ENCODE measurements around the gene TACR1.

The TACR1 gene

DNA sequence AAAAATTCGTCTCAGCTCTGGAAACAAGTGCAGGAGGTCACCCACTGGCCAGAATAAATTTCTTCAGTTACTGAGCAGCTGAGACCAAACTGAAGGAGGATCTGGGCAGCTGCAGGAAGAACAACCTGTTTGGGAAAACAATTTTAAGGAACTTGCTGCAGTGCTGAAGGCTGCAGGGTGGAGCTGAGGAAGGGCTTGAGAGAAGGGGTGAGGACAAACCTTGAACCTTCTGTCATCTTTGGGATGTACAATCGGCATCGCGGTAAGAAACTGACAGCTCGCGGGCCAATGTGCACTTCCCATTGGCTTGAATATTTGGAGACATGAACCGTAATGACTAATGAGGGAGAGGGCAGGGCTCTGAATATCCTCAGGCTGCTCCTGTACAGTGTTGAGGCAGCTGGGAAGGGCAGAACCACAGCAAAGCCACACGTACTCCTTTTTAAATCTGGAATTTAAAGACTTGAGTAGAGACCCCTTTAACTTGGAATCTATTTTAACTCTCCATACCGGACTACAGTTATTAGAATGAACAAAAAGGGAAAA, 90.3 kb downstream of the TACR1 start:
- intact Hi-C loops (cut with micrococcal nuclease) = no loop called here
- no peak overlapping the region for H3K27ac Mint-ChIP-seq

DNA sequence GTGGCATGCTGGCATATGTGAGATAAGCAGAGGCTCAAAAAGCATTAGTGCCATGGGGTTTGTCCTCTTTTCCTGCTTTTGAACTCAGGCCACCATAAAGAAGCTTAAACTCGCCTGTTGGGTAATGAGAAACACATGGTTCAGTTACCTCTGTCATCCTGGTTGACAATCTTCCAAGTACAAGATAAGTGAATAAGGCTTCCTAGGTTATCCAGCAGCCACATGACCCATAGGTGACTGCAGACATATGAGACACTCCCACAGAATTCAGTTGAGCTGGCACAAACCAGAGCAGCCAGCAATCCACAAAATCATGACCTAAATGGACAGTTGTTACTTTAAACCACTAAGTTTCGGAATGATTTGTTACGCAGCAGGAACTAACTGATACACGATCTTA, 97.3 kb downstream of the TACR1 start:
- H3K36me3 Mint-ChIP-seq (ENCODE audit: low read depth) = no peaks in the 10 kb centered on the region
- no peak overlapping the region for H3K27ac Mint-ChIP-seq
- no peak overlapping the region for H3K4me3 Mint-ChIP-seq
- no peaks in the 10 kb centered on the region for H3K9me3 Mint-ChIP-seq
- H3K27me3 Mint-ChIP-seq = peaks cover 9% of the 10 kb centered on the region
- intact Hi-C loops (cut with micrococcal nuclease) = no loop called here
- H3K4me1 Mint-ChIP-seq (ENCODE audit: low read depth) = no peaks in the 10 kb centered on the region

More for the DNA sequence above, 90.3 kb downstream of the TACR1 start:
- Mint-ChIP-seq H3K4me3 (no peak overlapping the region), H3K27me3 (peaks cover 11% of the 10 kb centered on the region), H3K9me3 (no peaks in the 10 kb centered on the region), H3K4me1 (ENCODE audit: low read depth) (no peaks in the 10 kb centered on the region), H3K36me3 (ENCODE audit: low read depth) (no peaks in the 10 kb centered on the region)

DNA sequence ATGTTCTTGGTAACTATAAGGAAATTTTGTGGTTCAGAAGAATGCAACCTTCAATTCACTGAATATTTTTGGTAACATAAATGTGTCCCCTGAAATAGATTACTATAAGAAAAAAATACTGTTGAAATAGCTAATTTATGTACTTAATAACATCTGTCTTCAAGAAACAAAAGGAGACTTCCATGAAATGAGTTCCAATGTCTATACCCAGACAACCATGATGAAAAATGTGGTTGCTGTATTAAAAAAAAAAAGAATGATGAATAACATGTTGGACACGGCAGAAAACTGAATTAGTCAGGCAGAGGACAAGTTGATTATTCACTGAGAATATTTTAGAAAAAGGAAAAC, 98.5 kb downstream of the TACR1 start:
- H3K4me3 Mint-ChIP-seq = no peak overlapping the region
- H3K27me3 Mint-ChIP-seq = peaks cover 9% of the 10 kb centered on the region
- H3K27ac Mint-ChIP-seq = no peak overlapping the region
- H3K9me3 Mint-ChIP-seq = no peaks in the 10 kb centered on the region
- no peaks in the 10 kb centered on the region for H3K36me3 Mint-ChIP-seq (ENCODE audit: low read depth)
- intact Hi-C loops (cut with micrococcal nuclease) = no loop called here
- H3K4me1 Mint-ChIP-seq (ENCODE audit: low read depth) = no peaks in the 10 kb centered on the region

- no peaks in the 10 kb centered on the region for H3K9me3 Mint-ChIP-seq
- intact Hi-C loops (cut with micrococcal nuclease) = no loop called here
- H3K4me1 Mint-ChIP-seq (ENCODE audit: low read depth) = no peaks in the 10 kb centered on the region
- H3K27ac Mint-ChIP-seq = no peak overlapping the region
- peaks cover 8% of the 10 kb centered on the region for H3K27me3 Mint-ChIP-seq
- no peak overlapping the region for H3K4me3 Mint-ChIP-seq
- H3K36me3 Mint-ChIP-seq (ENCODE audit: low read depth) = no peaks in the 10 kb centered on the region
Measured at GRCh38 chr2:75100011-75100800, 99.1 kb downstream of the TACR1 start.

DNA sequence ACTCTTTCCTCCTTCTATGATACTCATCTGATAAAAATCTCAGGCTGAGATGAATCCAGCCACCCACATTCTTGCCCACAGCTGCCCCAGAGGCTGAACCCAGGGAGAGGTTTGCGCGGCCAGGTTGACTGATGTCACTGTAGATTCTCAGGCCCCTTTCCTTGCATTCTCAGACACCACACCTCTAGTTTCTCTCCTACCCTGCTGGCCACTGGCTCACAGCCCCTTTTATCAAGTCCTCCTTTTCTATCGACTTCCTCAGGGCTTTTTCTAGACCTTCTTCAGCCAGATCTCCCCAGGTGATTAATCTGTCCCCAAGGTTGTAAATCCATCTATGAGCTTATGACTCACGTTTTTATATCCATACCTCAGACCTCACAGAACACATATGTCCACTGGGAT, 99.8 kb downstream of the TACR1 start:
- H3K9me3 Mint-ChIP-seq = no peaks in the 10 kb centered on the region
- no peak overlapping the region for H3K4me3 Mint-ChIP-seq
- intact Hi-C loops (cut with micrococcal nuclease) = no loop called here
- H3K4me1 Mint-ChIP-seq (ENCODE audit: low read depth) = no peaks in the 10 kb centered on the region
- peaks cover 8% of the 10 kb centered on the region for H3K27me3 Mint-ChIP-seq
- H3K36me3 Mint-ChIP-seq (ENCODE audit: low read depth) = no peaks in the 10 kb centered on the region
- H3K27ac Mint-ChIP-seq = no peak overlapping the region

DNA sequence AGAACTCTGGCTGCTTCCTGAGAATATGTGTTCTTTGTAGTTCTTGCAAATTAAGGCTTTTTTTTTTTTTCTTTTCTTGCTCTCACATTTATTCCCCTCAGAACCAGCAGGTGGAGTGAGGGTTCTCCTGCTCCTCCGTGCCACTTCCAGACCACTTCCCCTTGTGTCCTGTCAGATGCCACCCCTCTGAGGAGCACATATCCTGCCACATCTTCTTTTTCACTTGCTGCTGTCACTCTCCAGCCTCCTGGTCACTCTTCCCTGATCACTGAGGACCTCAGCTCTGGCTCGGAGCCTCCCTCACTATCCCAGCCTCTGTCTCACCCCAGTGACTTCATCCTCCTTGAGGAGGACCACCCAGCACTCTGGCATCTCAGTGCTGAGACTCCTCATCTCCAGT, 100.5 kb downstream of the TACR1 start:
- H3K27ac Mint-ChIP-seq = no peak overlapping the region
- peaks cover 8% of the 10 kb centered on the region for H3K27me3 Mint-ChIP-seq
- H3K4me3 Mint-ChIP-seq = no peak overlapping the region
- H3K9me3 Mint-ChIP-seq = no peaks in the 10 kb centered on the region
- intact Hi-C loops (cut with micrococcal nuclease) = no loop called here
- H3K36me3 Mint-ChIP-seq (ENCODE audit: low read depth) = no peaks in the 10 kb centered on the region
- H3K4me1 Mint-ChIP-seq (ENCODE audit: low read depth) = no peaks in the 10 kb centered on the region

DNA sequence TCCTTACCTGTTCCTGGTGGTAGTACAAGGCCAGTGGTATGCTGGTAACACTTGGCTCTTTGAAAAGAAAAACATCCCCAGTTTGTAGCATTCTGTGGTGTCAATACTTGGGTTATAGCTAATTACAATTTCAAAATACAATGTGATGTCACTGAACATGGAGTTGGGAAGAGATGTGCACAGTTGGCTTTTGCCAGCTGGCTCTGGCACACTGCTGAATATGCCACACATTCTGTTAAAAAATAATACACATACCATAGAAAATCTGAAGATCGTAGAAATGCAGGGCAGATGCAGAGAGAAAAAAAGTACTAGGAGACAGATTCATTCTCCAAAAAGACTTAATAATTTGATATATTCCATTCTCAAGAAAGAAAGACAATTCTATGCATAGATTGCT, 101.5 kb downstream of the TACR1 start:
- Mint-ChIP-seq H3K4me1 (ENCODE audit: low read depth) (no peaks in the 10 kb centered on the region), H3K27me3 (peaks cover 8% of the 10 kb centered on the region), H3K36me3 (ENCODE audit: low read depth) (no peaks in the 10 kb centered on the region), H3K4me3 (no peak overlapping the region), H3K9me3 (no peaks in the 10 kb centered on the region), H3K27ac (no peak overlapping the region)
- intact Hi-C loops (cut with micrococcal nuclease) = no loop called here

DNA sequence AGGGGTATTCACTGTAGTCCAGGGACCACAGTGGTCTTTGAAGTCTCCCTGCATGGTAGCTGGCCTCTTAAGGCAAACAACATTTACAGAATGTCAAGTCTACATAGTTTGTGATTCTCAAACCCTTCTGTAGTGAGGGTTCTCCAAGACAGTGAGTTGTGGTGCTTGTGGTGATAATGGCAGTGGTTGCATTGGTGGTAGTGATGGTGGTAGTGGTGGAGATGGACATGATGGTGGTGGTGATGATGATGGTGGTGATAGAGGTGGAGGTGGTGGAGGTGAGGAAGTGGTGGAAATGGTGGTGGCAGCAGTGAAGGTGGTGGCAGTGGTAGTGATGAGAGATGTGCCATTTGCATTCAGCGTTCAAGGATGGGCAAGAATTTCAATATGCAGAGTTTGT, 104.9 kb downstream of the TACR1 start:
- Mint-ChIP-seq H3K4me1 (ENCODE audit: low read depth) (no peaks in the 10 kb centered on the region), H3K9me3 (no peaks in the 10 kb centered on the region), H3K36me3 (ENCODE audit: low read depth) (no peaks in the 10 kb centered on the region), H3K27me3 (peaks cover 4% of the 10 kb centered on the region), H3K4me3 (no peak overlapping the region), H3K27ac (no peak overlapping the region)
- intact Hi-C loops (cut with micrococcal nuclease) = no loop called here

DNA sequence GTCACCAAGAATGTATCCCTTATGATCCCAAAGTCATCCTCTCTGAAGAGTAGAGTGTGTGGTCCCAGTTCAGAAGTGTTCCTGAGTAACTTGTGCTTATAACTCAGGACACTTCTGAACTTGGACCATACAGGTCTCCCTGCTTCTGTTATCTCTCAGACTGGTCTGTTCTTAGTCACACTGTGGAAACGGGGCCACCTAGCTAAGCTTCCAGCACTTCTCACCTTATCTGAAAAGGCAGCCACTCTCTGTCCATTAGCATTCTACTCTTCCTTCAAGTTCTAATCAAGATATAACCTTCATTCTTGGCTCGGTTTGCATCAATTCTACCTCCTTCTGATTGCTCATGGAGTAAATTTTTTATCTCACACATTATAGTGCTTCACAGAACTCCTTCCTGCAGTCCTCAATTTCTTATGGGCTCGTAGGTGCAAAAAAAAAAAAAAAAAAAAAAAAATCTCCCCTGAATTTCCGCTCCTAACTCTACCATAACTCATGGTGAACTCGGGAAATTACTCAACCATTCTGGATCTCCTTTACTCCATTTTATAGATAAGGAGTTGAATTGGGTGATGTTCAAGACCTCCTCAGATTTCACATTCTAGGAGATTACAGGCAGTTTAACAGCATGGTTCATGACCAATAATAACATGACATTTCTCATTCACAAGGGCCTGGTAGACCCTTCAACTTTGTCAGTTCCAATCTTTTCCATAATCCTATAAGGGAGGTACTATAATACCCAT, 108.4 kb downstream of the TACR1 start:
- H3K4me1 Mint-ChIP-seq (ENCODE audit: low read depth) = no peaks in the 10 kb centered on the region
- no peak overlapping the region for H3K4me3 Mint-ChIP-seq
- H3K27me3 Mint-ChIP-seq = no peaks in the 10 kb centered on the region
- H3K27ac Mint-ChIP-seq = no peak overlapping the region
- intact Hi-C loops (cut with micrococcal nuclease) = no loop called here
- no peaks in the 10 kb centered on the region for H3K9me3 Mint-ChIP-seq
- no peaks in the 10 kb centered on the region for H3K36me3 Mint-ChIP-seq (ENCODE audit: low read depth)

- Mint-ChIP-seq H3K4me1 (ENCODE audit: low read depth) (no peaks in the 10 kb centered on the region), H3K36me3 (ENCODE audit: low read depth) (no peaks in the 10 kb centered on the region), H3K9me3 (no peaks in the 10 kb centered on the region), H3K27ac (no peak overlapping the region), H3K27me3 (no peaks in the 10 kb centered on the region), H3K4me3 (no peak overlapping the region)
- intact Hi-C loops (cut with micrococcal nuclease) = no loop called here
Measured at GRCh38 chr2:75089471-75089870, 109.8 kb downstream of the TACR1 start.

GRCh38 chr2:75088791-75089190, 110.5 kb downstream of the TACR1 start:
- no peak overlapping the region for H3K4me3 Mint-ChIP-seq
- H3K27ac Mint-ChIP-seq = no peak overlapping the region
- intact Hi-C loops (cut with micrococcal nuclease) = no loop called here
- H3K36me3 Mint-ChIP-seq (ENCODE audit: low read depth) = no peaks in the 10 kb centered on the region
- no peaks in the 10 kb centered on the region for H3K4me1 Mint-ChIP-seq (ENCODE audit: low read depth)
- H3K27me3 Mint-ChIP-seq = no peaks in the 10 kb centered on the region
- no peaks in the 10 kb centered on the region for H3K9me3 Mint-ChIP-seq

DNA sequence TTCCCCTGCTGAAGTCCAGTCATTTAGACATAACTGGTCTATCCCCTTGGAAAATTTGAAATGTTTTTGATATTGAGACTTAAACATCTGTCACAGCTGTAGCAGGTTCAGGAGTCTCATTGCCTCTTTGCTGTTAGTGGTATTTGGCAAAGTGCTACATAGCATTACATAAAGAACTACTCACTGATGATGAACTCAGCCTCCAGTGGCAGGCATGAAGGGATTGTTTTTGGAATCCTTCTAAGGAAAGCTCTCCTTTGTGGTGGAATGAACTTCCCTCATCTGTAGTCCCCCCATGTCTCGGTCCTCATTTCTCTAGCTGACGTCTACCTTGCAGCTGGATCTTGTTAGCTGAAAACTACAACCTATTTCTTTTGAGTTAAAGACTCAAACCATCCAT, 111.6 kb downstream of the TACR1 start:
- intact Hi-C loops (cut with micrococcal nuclease) = no loop called here
- Mint-ChIP-seq H3K27ac (no peak overlapping the region), H3K4me3 (no peak overlapping the region), H3K9me3 (no peaks in the 10 kb centered on the region), H3K36me3 (ENCODE audit: low read depth) (no peaks in the 10 kb centered on the region), H3K27me3 (no peaks in the 10 kb centered on the region), H3K4me1 (ENCODE audit: low read depth) (no peaks in the 10 kb centered on the region)

DNA sequence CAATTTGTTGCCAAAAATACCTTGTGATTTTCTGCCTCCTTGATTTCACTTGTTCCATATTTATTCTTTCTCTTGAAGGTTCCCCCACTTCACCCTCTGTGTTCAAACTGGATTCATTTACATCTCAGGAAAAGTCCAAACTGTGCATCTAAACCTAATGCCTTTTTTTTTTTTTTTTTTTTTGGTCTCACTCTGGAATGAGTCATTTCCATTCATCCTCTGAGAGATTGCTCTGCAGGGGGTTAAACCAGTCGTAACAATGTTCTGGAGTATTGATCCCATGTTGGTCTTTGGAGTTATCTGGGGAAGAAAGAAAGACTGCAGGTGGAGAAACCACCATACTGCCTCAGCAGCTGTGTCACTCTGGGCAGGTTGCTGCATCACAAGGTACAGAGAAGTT, 119.7 kb downstream of the TACR1 start:
- Mint-ChIP-seq H3K4me3 (no peak overlapping the region), H3K27me3 (no peaks in the 10 kb centered on the region), H3K27ac (no peak overlapping the region), H3K36me3 (ENCODE audit: low read depth) (no peaks in the 10 kb centered on the region), H3K9me3 (no peaks in the 10 kb centered on the region), H3K4me1 (ENCODE audit: low read depth) (no peaks in the 10 kb centered on the region)
- intact Hi-C loops (cut with micrococcal nuclease) = no loop called here

DNA sequence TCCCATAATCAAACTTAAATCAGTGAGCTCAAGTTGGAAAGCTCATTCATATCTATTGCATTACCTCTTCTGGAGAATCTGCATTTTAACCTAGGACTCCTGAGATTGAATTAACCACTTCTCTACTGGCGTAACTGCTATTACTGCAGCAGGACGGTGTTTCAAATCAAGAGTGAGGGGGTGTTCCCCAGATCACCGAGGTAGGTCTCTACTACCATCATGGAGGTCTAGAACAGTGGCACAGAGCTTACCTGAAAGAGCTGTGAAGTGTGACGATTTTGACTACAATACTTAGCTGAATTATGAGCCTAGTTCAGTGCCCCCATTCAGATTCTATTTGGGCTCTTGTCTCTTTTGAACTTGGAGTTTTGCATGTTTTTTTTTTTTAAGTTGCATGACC, 121.4 kb downstream of the TACR1 start:
- no peak overlapping the region for H3K27ac Mint-ChIP-seq
- intact Hi-C loops (cut with micrococcal nuclease) = no loop called here
- no peak overlapping the region for H3K4me3 Mint-ChIP-seq
- no peaks in the 10 kb centered on the region for H3K36me3 Mint-ChIP-seq (ENCODE audit: low read depth)
- no peaks in the 10 kb centered on the region for H3K4me1 Mint-ChIP-seq (ENCODE audit: low read depth)
- H3K27me3 Mint-ChIP-seq = no peaks in the 10 kb centered on the region
- H3K9me3 Mint-ChIP-seq = no peaks in the 10 kb centered on the region
